H1 (cell line): Measurements from ENCODE around the gene TCTN3. TPM values are rescaled to one million over a fixed set of nuclear protein-coding genes. Genes with fewer than 3 reads are reported as not detected.

ENCODE experiments used
- NANOG ChIP-seq: IDR thresholded peaks from 2 replicates; pipeline ENCODE4 v1.6.1; 2011; ENCODE audit warnings: low read length, low read depth, mild to moderate bottlenecking, inconsistent platforms; ENCODE audit not compliant: insufficient read depth, poor library complexity, severe bottlenecking
- PHF8 ChIP-seq: fragments of 200-600 bp; sonication (generic); conservative IDR thresholded peaks from 2 replicates; pipeline ENCODE4 v1.7.1; 2012; ENCODE audit warnings: low read depth, mild to moderate bottlenecking, inconsistent platforms, low read length, moderate library complexity
- TCF12 ChIP-seq: IDR thresholded peaks from 2 replicates; pipeline ENCODE4 v1.6.1; 2011; ENCODE audit warnings: low read depth, mild to moderate bottlenecking, low read length
- polyA plus RNA-seq, 7 experiments: library from polyadenylated mRNA; depleted of rRNA in 3 of 7; stranded (reverse) in 5 of 7; unstranded in 2 of 7; fragments of >200 nt in 5 of 7; fragments of 200-250 nt in 2 of 7; gene quantifications; 1 replicate in 5 of 7; 2 replicates in 1 of 7; 4 replicates in 1 of 7; pipeline versions ENCODE4 v1.2.1 to v1.2.3, GENCODE V29; 2011 to 2013; ENCODE audit warnings: missing spikeins in 2 of 7, mixed read lengths in 2 of 7
- total RNA-seq: library from RNA; stranded (reverse); fragmentation: NEBNext Ultra II Directional; extraction: Animal tissue kit (Norgen Biotek cat#: 25700); gene quantifications from 2 replicates; pipeline ENCODE4 v1.2.1, GENCODE V29; 2021
- TF ChIP-seq, protein P1 (sequence below): fragments of 300-600 bp; sonication (generic); IDR thresholded peaks from 2 replicates; pipeline ENCODE4 v1.7.1; 2012; ENCODE audit warnings: low read length, moderate library complexity, mild to moderate bottlenecking, inconsistent platforms; ENCODE audit not compliant: insufficient replicate concordance
- TF ChIP-seq, protein P2 (sequence below): IDR thresholded peaks from 2 replicates; pipeline ENCODE4 v1.6.1; 2012; ENCODE audit warnings: low read length, inconsistent platforms

Gene TCTN3
- total and polyA plus RNA-seq, 2 of the 8 experiments (the other 6 are each of a cell fraction or from before 2014, with no cell fraction given): 34.7 to 39.8 TPM

DNA sequence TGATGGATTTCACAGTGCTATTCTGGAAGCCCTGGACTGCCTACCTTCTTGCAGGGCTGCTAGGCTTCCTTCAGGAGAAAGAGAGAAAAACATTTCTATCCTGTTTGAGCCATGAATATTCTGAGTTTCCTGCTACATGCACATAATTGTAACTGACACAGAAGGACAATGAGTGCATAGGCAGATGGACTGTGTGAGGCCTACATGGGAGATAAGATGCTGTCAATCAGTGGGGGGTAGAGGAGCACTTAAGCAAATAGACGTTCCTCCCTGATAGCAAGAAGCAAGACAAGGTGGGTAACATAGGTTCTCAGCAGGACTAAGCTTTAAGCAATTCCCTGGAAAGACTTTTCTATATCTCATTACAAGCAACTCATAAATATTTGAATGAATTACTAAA is 48.8 kb downstream of the TCTN3 start (continued):
- TF ChIP-seq, protein P1, sequence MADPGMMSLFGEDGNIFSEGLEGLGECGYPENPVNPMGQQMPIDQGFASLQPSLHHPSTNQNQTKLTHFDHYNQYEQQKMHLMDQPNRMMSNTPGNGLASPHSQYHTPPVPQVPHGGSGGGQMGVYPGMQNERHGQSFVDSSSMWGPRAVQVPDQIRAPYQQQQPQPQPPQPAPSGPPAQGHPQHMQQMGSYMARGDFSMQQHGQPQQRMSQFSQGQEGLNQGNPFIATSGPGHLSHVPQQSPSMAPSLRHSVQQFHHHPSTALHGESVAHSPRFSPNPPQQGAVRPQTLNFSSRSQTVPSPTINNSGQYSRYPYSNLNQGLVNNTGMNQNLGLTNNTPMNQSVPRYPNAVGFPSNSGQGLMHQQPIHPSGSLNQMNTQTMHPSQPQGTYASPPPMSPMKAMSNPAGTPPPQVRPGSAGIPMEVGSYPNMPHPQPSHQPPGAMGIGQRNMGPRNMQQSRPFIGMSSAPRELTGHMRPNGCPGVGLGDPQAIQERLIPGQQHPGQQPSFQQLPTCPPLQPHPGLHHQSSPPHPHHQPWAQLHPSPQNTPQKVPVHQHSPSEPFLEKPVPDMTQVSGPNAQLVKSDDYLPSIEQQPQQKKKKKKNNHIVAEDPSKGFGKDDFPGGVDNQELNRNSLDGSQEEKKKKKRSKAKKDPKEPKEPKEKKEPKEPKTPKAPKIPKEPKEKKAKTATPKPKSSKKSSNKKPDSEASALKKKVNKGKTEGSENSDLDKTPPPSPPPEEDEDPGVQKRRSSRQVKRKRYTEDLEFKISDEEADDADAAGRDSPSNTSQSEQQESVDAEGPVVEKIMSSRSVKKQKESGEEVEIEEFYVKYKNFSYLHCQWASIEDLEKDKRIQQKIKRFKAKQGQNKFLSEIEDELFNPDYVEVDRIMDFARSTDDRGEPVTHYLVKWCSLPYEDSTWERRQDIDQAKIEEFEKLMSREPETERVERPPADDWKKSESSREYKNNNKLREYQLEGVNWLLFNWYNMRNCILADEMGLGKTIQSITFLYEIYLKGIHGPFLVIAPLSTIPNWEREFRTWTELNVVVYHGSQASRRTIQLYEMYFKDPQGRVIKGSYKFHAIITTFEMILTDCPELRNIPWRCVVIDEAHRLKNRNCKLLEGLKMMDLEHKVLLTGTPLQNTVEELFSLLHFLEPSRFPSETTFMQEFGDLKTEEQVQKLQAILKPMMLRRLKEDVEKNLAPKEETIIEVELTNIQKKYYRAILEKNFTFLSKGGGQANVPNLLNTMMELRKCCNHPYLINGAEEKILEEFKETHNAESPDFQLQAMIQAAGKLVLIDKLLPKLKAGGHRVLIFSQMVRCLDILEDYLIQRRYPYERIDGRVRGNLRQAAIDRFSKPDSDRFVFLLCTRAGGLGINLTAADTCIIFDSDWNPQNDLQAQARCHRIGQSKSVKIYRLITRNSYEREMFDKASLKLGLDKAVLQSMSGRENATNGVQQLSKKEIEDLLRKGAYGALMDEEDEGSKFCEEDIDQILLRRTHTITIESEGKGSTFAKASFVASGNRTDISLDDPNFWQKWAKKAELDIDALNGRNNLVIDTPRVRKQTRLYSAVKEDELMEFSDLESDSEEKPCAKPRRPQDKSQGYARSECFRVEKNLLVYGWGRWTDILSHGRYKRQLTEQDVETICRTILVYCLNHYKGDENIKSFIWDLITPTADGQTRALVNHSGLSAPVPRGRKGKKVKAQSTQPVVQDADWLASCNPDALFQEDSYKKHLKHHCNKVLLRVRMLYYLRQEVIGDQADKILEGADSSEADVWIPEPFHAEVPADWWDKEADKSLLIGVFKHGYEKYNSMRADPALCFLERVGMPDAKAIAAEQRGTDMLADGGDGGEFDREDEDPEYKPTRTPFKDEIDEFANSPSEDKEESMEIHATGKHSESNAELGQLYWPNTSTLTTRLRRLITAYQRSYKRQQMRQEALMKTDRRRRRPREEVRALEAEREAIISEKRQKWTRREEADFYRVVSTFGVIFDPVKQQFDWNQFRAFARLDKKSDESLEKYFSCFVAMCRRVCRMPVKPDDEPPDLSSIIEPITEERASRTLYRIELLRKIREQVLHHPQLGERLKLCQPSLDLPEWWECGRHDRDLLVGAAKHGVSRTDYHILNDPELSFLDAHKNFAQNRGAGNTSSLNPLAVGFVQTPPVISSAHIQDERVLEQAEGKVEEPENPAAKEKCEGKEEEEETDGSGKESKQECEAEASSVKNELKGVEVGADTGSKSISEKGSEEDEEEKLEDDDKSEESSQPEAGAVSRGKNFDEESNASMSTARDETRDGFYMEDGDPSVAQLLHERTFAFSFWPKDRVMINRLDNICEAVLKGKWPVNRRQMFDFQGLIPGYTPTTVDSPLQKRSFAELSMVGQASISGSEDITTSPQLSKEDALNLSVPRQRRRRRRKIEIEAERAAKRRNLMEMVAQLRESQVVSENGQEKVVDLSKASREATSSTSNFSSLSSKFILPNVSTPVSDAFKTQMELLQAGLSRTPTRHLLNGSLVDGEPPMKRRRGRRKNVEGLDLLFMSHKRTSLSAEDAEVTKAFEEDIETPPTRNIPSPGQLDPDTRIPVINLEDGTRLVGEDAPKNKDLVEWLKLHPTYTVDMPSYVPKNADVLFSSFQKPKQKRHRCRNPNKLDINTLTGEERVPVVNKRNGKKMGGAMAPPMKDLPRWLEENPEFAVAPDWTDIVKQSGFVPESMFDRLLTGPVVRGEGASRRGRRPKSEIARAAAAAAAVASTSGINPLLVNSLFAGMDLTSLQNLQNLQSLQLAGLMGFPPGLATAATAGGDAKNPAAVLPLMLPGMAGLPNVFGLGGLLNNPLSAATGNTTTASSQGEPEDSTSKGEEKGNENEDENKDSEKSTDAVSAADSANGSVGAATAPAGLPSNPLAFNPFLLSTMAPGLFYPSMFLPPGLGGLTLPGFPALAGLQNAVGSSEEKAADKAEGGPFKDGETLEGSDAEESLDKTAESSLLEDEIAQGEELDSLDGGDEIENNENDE: no peak
- TF ChIP-seq PHF8: no peak
- TF ChIP-seq, protein P2, sequence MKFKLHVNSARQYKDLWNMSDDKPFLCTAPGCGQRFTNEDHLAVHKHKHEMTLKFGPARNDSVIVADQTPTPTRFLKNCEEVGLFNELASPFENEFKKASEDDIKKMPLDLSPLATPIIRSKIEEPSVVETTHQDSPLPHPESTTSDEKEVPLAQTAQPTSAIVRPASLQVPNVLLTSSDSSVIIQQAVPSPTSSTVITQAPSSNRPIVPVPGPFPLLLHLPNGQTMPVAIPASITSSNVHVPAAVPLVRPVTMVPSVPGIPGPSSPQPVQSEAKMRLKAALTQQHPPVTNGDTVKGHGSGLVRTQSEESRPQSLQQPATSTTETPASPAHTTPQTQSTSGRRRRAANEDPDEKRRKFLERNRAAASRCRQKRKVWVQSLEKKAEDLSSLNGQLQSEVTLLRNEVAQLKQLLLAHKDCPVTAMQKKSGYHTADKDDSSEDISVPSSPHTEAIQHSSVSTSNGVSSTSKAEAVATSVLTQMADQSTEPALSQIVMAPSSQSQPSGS: no peak
- TF ChIP-seq NANOG: no peak
- TF ChIP-seq TCF12: no peak
- TF ChIP-seq, all 59 proteins: peak for 0
